HepG2 (cell line): Measurements from ENCODE around the gene TPRN. TPM values are rescaled to one million over a fixed set of nuclear protein-coding genes. Genes with fewer than 3 reads are reported as not detected.

Source experiments
- ARID5B ChIP-seq: IDR thresholded peaks from 2 replicates; pipeline ENCODE4 v1.4.0; 2020; ENCODE audit warnings: mild to moderate bottlenecking, missing genetic modification reagents
- HNF4G ChIP-seq, 2 experiments: sonication (generic) in 1 of 2; formaldehyde crosslinking in 1 of 2; IDR thresholded peaks; 2 replicates each; pipeline versions ENCODE4 v1.4.0 to v1.6.1; 2011 to 2020; ENCODE audit warnings: borderline replicate concordance in 2 of 2, low read depth in 2 of 2, mild to moderate bottlenecking in 2 of 2, low read length in 1 of 2, missing genetic modification reagents in 1 of 2, moderate library complexity in 1 of 2
- SP5 ChIP-seq: IDR thresholded peaks from 2 replicates; pipeline ENCODE4 v1.6.1; 2016; ENCODE audit warnings: low read depth, borderline replicate concordance
- ZNF20 ChIP-seq: sonication (generic); formaldehyde crosslinking; IDR thresholded peaks from 2 replicates; pipeline ENCODE4 v1.4.0; 2020; ENCODE audit warnings: mild to moderate bottlenecking, moderate library complexity, missing genetic modification reagents
- ZNF234 ChIP-seq: sonication (generic); formaldehyde crosslinking; conservative IDR thresholded peaks from 2 replicates; pipeline ENCODE4 v1.5.1; 2020; ENCODE audit warnings: mild to moderate bottlenecking, missing genetic modification reagents
- ZNF276 ChIP-seq: sonication (generic); formaldehyde crosslinking; IDR thresholded peaks from 2 replicates; pipeline ENCODE4 v1.4.0; 2020; ENCODE audit warnings: mild to moderate bottlenecking, low read depth, missing genetic modification reagents
- ZNF414 ChIP-seq: sonication (generic); formaldehyde crosslinking; IDR thresholded peaks from 2 replicates; pipeline ENCODE4 v1.5.0; 2020; ENCODE audit warnings: missing genetic modification reagents
- ZNF672 ChIP-seq: sonication (generic); formaldehyde crosslinking; IDR thresholded peaks from 2 replicates; pipeline ENCODE4 v1.8.1; 2022; ENCODE audit warnings: missing genetic modification reagents
- ZNF777 ChIP-seq: sonication (generic); formaldehyde crosslinking; IDR thresholded peaks from 2 replicates; pipeline ENCODE4 v1.4.0; 2020; ENCODE audit warnings: missing genetic modification reagents
- ZSCAN25 ChIP-seq: sonication (generic); formaldehyde crosslinking; IDR thresholded peaks from 2 replicates; pipeline ENCODE4 v1.8.0; 2022; ENCODE audit warnings: mild to moderate bottlenecking, missing genetic modification reagents
- polyA plus RNA-seq, 8 experiments: library from polyadenylated mRNA; depleted of rRNA in 3 of 8; stranded (reverse) in 7 of 8; unstranded in 1 of 8; fragments of >200 nt; fragmentation: Illumina TruSeq in 4 of 8; extraction: Trizol in 4 of 8; gene quantifications; 2 replicates each; pipeline versions ENCODE4 v1.2.1 to v1.2.3, GENCODE V29; 2011 to 2016; ENCODE audit warnings: low read depth in 4 of 8, missing spikeins in 1 of 8, mixed read lengths in 1 of 8; ENCODE audit not compliant: insufficient read depth in 1 of 8
- total RNA-seq, 5 experiments: library from RNA; depleted of rRNA; stranded (reverse); fragments of >200 nt; fragmentation: Illumina TruSeq; extraction: Trizol; gene quantifications; 2 replicates each; pipeline ENCODE4 v1.2.3, GENCODE V29; 2016; ENCODE audit warnings: low read depth in 1 of 5
- TF ChIP-seq, protein P1 (sequence below), 2 experiments: sonication (generic) in 1 of 2; formaldehyde crosslinking in 1 of 2; IDR thresholded peaks; 2 replicates each; pipeline versions ENCODE4 v1.4.0 to v1.6.1; 2018 to 2020; ENCODE audit warnings: missing genetic modification reagents in 2 of 2, borderline replicate concordance in 1 of 2, low read depth in 1 of 2, mild to moderate bottlenecking in 1 of 2, missing biosample characterization in 1 of 2
- TF ChIP-seq, protein P2 (sequence below): sonication (generic); formaldehyde crosslinking; IDR thresholded peaks from 2 replicates; pipeline ENCODE4 v1.8.1; 2023; ENCODE audit warnings: mild to moderate bottlenecking, inconsistent platforms, moderate library complexity, missing genetic modification reagents, borderline replicate concordance
- TF ChIP-seq, protein P3 (sequence below): sonication (generic); formaldehyde crosslinking; IDR thresholded peaks from 2 replicates; pipeline ENCODE4 v1.8.0; 2022; ENCODE audit warnings: mild to moderate bottlenecking, missing genetic modification reagents, borderline replicate concordance

TPRN gene
- total and polyA plus RNA-seq, 2 of the 13 experiments (the other 11 are each of a cell fraction or from before 2014, with no cell fraction given) = 10.1 to 19.2 TPM

DNA sequence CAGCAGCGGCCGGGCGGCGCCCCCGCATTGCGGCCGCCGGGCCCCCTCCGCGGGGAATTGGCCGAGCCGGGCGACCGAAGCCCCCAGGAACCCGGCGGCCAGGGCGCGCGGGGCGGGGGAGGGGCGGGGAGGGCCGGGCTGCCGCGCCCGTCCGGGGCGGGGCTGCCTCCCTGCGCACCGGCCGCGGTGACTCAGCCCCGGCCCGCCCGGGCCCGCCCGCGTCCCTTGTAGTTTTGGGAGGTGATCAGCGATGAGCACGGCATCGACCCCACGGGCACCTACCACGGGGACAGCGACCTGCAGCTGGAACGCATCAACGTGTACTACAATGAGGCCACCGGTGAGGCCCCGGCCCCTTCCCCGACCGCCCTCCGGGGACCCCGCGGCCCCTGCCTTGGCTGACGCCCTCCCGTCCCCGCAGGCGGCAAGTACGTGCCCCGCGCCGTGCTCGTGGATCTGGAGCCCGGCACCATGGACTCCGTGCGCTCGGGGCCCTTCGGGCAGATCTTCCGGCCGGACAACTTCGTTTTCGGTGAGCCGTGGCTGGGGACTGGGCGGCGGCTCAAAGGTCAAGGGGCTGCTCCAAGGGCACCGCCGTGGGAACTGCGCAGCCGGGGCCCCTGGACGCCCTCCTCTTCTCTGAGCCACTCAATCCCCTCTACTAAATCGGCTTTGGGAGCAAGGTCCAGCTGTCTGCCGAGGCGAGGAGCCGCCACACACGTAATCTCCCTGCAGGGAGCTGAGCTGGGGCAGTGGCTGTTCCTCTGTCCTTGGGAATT lies 41.1 kb upstream of the TPRN start (continued):
- 0 out of 2 replicates have a peak, but pooled peaks have one; percentile 37 for TF ChIP-seq ARID5B (CRISPR knock-in tag)
- TF ChIP-seq HNF4G (IDR thresholded peaks at IDR 0.05; ENCODE audit: borderline replicate concordance, low read depth, low read length) = peak; percentile 74
- peak; percentile 54; the same call in 1 of the 2 replicates for TF ChIP-seq HNF4G (CRISPR knock-in tag; IDR thresholded peaks at IDR 0.05; ENCODE audit: borderline replicate concordance, low read depth)
- peak; percentile 62; the same call in 1 of the 2 replicates for TF ChIP-seq ZNF414 (CRISPR knock-in tag)
- TF ChIP-seq ZNF672 (CRISPR knock-in tag) = peak; percentile 28; the same call in 1 of the 2 replicates
- TF ChIP-seq, protein P1, sequence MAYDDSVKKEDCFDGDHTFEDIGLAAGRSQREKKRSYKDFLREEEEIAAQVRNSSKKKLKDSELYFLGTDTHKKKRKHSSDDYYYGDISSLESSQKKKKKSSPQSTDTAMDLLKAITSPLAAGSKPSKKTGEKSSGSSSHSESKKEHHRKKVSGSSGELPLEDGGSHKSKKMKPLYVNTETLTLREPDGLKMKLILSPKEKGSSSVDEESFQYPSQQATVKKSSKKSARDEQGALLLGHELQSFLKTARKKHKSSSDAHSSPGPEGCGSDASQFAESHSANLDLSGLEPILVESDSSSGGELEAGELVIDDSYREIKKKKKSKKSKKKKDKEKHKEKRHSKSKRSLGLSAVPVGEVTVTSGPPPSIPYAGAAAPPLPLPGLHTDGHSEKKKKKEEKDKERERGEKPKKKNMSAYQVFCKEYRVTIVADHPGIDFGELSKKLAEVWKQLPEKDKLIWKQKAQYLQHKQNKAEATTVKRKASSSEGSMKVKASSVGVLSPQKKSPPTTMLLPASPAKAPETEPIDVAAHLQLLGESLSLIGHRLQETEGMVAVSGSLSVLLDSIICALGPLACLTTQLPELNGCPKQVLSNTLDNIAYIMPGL (CRISPR knock-in tag; IDR thresholded peaks at IDR 0.05; ENCODE audit: borderline replicate concordance in 1 of 2, low read depth in 1 of 2) = peak; percentile 10 to 24; a peak in 2 of 4 replicates
- TF ChIP-seq, protein P2, sequence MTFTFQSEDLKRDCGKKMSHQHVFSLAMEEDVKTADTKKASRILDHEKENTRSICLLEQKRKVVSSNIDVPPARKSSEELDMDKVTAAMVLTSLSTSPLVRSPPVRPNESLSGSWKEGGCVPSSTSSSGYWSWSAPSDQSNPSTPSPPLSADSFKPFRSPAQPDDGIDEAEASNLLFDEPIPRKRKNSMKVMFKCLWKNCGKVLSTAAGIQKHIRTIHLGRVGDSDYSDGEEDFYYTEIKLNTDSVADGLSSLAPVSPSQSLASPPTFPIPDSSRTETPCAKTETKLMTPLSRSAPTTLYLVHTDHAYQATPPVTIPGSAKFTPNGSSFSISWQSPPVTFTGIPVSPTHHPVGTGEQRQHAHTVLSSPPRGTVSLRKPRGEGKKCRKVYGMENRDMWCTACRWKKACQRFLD = no peak
- TF ChIP-seq, protein P3, sequence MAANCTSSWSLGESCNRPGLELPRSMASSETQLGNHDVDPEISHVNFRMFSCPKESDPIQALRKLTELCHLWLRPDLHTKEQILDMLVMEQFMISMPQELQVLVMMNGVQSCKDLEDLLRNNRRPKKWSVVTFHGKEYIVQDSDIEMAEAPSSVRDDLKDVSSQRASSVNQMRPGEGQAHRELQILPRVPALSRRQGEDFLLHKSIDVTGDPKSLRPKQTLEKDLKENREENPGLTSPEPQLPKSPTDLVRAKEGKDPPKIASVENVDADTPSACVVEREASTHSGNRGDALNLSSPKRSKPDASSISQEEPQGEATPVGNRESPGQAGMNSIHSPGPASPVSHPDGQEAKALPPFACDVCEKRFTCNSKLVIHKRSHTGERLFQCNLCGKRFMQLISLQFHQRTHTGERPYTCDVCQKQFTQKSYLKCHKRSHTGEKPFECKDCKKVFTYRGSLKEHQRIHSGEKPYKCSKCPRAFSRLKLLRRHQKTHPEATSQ (CRISPR knock-in tag) = 0 out of 2 replicates have a peak, but pooled peaks have one; percentile 33
- TF ChIP-seq ZNF20 (CRISPR knock-in tag) = 0 out of 2 replicates have a peak, but pooled peaks have one; percentile 84
- TF ChIP-seq SP5 (CRISPR knock-in tag) = 0 out of 2 replicates have a peak, but pooled peaks have one; percentile 4
- TF ChIP-seq ZNF234 (CRISPR knock-in tag) = 0 out of 2 replicates have a peak, but pooled peaks have one; percentile 12
- peak; percentile 41; the same call in 1 of the 2 replicates for TF ChIP-seq ZSCAN25 (CRISPR knock-in tag)
- TF ChIP-seq ZNF276 (CRISPR knock-in tag) = 0 out of 2 replicates have a peak, but pooled peaks have one; percentile 23
- peak; percentile 39 for TF ChIP-seq ZNF777 (CRISPR knock-in tag)
